Caco-2 (cell line): ENCODE measurements around the gene PHETA1. TPM values are rescaled to one million over a fixed set of nuclear protein-coding genes. Genes with fewer than 3 reads are reported as not detected.
A peak's percentile ranks its signal among the peaks of the same experiment; 100 is the strongest.

Experiments
- BruUV-seq: library from RNA; stranded (reverse); fragments of 400-500 nt; replicated peaks from 2 replicates; lab custom pipeline; 2021; lab: Mats Ljungman, UMichigan
- CTCF ChIA-PET: fragments of 300-600 bp; sonication (Branson Sonifier 250); formaldehyde crosslinking; loops from one replicate; lab custom pipeline; 2022; ENCODE audit warnings: antibody characterized with exemption; lab: Charles Lee
- POLR2A ChIA-PET: fragments of 300-600 bp; sonication (Branson Sonifier 250); formaldehyde crosslinking; loops from one replicate; lab custom pipeline; 2022; ENCODE audit warnings: antibody characterized with exemption; lab: Charles Lee
- DNase-seq, 2 experiments: peaks; one replicate each; pipeline versions ENCODE4 v3.0.0 to v3.0.0-alpha.2; 2020 to 2022
- H3K27me3 ChIP-seq: replicated peaks from 2 replicates; pipeline ENCODE4 v1.6.0; 2011; ENCODE audit warnings: low read length; ENCODE audit not compliant: control insufficient read depth, insufficient read depth
- H3K36me3 ChIP-seq: 2 replicates; pipeline ENCODE4 v1.5.1; 2011; ENCODE audit warnings: low read length; ENCODE audit not compliant: control insufficient read depth, insufficient read depth
- H3K4me1 ChIP-seq: fragments of 250-450 bp; sonication (Bioruptor Pico); 2 replicates; pipeline ENCODE4 v1.5.1; 2020; ENCODE audit warnings: mild to moderate bottlenecking
- H3K4me3 ChIP-seq: 2 replicates; pipeline ENCODE4 v1.5.1; 2011; ENCODE audit warnings: low read depth, mild to moderate bottlenecking, control low read depth, low read length
- H3K9me3 ChIP-seq: fragments of 250-450 bp; sonication (Bioruptor Pico); 2 replicates; pipeline ENCODE4 v1.5.1; 2020; ENCODE audit warnings: mild to moderate bottlenecking, moderate library complexity
- H3K27ac Mint-ChIP-seq: one replicate; pipeline ENCODE4 v1.8.0; 2022; ENCODE audit warnings: mixed read lengths; ENCODE audit not compliant: unreplicated experiment
- H3K27me3 Mint-ChIP-seq: one replicate; pipeline ENCODE4 v1.8.0; 2022; ENCODE audit warnings: mixed read lengths; ENCODE audit not compliant: insufficient read depth, unreplicated experiment
- H3K36me3 Mint-ChIP-seq: one replicate; pipeline ENCODE4 v1.8.0; 2022; ENCODE audit warnings: mild to moderate bottlenecking, mixed read lengths; ENCODE audit not compliant: insufficient read depth, unreplicated experiment
- H3K4me1 Mint-ChIP-seq: one replicate; pipeline ENCODE4 v1.8.0; 2022; ENCODE audit warnings: low read depth, mixed read lengths; ENCODE audit not compliant: unreplicated experiment
- H3K4me3 Mint-ChIP-seq: one replicate; pipeline ENCODE4 v1.8.0; 2022; ENCODE audit warnings: mild to moderate bottlenecking, moderate library complexity, mixed read lengths; ENCODE audit not compliant: unreplicated experiment
- H3K9me3 Mint-ChIP-seq: one replicate; pipeline ENCODE4 v1.8.0; 2022; ENCODE audit warnings: mixed read lengths; ENCODE audit not compliant: unreplicated experiment
- CTCF ChIP-seq, 2 experiments: fragments of 200-600 bp in 1 of 2; IDR thresholded peaks; 1 replicate in 1 of 2; 2 replicates in 1 of 2; pipeline versions ENCODE4 v1.5.1 to v1.8.0; 2011 to 2022; ENCODE audit warnings: antibody characterized with exemption in 1 of 2, control low read depth in 1 of 2, inconsistent platforms in 1 of 2, low read depth in 1 of 2, low read length in 1 of 2, mild to moderate bottlenecking in 1 of 2, moderate library complexity in 1 of 2; ENCODE audit not compliant: insufficient read depth in 1 of 2, severe bottlenecking in 1 of 2, unreplicated experiment in 1 of 2
- intact Hi-C: fragments of 100-400 bp; cut with micrococcal nuclease; formaldehyde crosslinking; loops from one replicate; pipeline ENCODE4 v1.10.0; 2022; ENCODE audit not compliant: unreplicated experiment
- total RNA-seq: library from RNA; stranded (reverse); gene quantifications from 2 replicates; pipeline ENCODE4 v1.2.3, GENCODE V29; 2022

PHETA1 gene
- total RNA-seq, 1 experiment from 2014 or later = 14.9 TPM

GRCh38 chr12:111330800-111331752 lies 37.8 kb downstream of the PHETA1 start:
- H3K36me3 ChIP-seq = no peaks in the 10 kb centered on the region
- POLR2A ChIA-PET = no interaction called here
- Mint-ChIP-seq H3K4me1 (no peaks in the 10 kb centered on the region), H3K4me3 (no peak overlapping the region), H3K36me3 (peaks cover 15% of the 10 kb centered on the region), H3K27me3 (no peaks in the 10 kb centered on the region), H3K27ac (no peak overlapping the region), H3K9me3 (no peaks in the 10 kb centered on the region)
- no peaks in the 10 kb centered on the region for H3K9me3 ChIP-seq
- DNase-seq = peak in 1 of 2 experiments; percentile 49
- no peaks in the 10 kb centered on the region for H3K27me3 ChIP-seq
- no peaks in the 10 kb centered on the region for H3K4me1 ChIP-seq
- TF ChIP-seq CTCF (IDR thresholded peaks at IDR 0.05; ENCODE audit: insufficient read depth in 1 of 2, low read depth in 1 of 2, low read length in 1 of 2, severe bottlenecking in 1 of 2, unreplicated experiment in 1 of 2) = peak; percentile 52 to 59
- intact Hi-C loops = loop anchor here (2.0 kb wide), 2 partner anchors 66 to 122 kb away; no protein-coding TSS in a partner anchor
- H3K4me3 ChIP-seq = no peak overlapping the region
- no TSS peak for BruUV-seq
- CTCF ChIA-PET = interaction anchor here (0.6 to 1.9 kb wide), 4 partner anchors 9 to 121 kb away, joined by 3 to 12 read pairs (median 6); no protein-coding TSS in a partner anchor

- no peak overlapping the region for H3K27ac Mint-ChIP-seq
Measured at GRCh38 chr12:111328138-111328537, 40.8 kb downstream of the PHETA1 start.

More at GRCh38 chr12:111328138-111328537, 40.8 kb downstream of the PHETA1 start:
- intact Hi-C loops = no loop called here
- Mint-ChIP-seq H3K9me3 (no peaks in the 10 kb centered on the region), H3K4me1 (no peaks in the 10 kb centered on the region), H3K27me3 (no peaks in the 10 kb centered on the region), H3K4me3 (no peak overlapping the region), H3K36me3 (peaks cover 15% of the 10 kb centered on the region)
- Histone ChIP-seq H3K4me1 (no peaks in the 10 kb centered on the region), H3K27me3 (no peaks in the 10 kb centered on the region), H3K4me3 (no peak overlapping the region), H3K9me3 (no peaks in the 10 kb centered on the region), H3K36me3 (no peaks in the 10 kb centered on the region)
- POLR2A ChIA-PET = no interaction called here
- TF ChIP-seq CTCF (IDR thresholded peaks at IDR 0.05; ENCODE audit: insufficient read depth in 1 of 2, low read depth in 1 of 2, low read length in 1 of 2, severe bottlenecking in 1 of 2, unreplicated experiment in 1 of 2) = no peak
- DNase-seq = no peak
- CTCF ChIA-PET = interaction anchor here (0.8 to 1.5 kb wide), 2 partner anchors 69 to 387 kb away, joined by 4 to 6 read pairs; no protein-coding TSS in a partner anchor
- BruUV-seq = no TSS peak
